Activated CD8-positive, alpha-beta memory T cell treated with anti-CD3 and anti-CD28 coated beads, Interleukin-2, amount 50 U/mL, for 48 hours (primary cell): ENCODE results near the gene HCFC2.
"Not testable (repeated sequence)": the region's sequence is repeated elsewhere in the genome, so short reads cannot be mapped to it uniquely, and the experiment has no call there.

Experiments used
- DNase-seq: peaks from one replicate; pipeline ENCODE4 v3.0.0-alpha.2; 2020

Gene HCFC2

GRCh38 chr12:104058802-104059201, 5.5 kb upstream of the HCFC2 start:
- DNase-seq, result no peak

- DNase-seq, result no peak
Observed at GRCh38 chr12:104059963-104060362, 4.4 kb upstream of the HCFC2 start.

GRCh38 chr12:104060791-104061190, 3.5 kb upstream of the HCFC2 start:
- no peak for DNase-seq

DNA sequence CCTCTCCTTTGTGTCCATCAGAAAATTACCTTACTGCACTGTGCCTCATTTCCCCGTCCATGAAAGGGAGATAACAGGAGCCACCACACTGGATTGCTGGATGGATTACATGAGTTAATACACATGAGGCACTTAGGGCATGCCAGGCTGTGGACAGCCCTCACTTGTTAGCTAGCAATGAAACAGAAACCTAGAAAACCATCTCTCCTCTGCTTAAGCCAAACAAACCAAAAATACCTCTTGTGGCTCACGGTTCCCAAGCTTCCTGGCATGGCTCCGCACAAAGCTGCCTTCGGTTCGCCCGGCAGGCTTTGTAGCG, 660 bp upstream of the HCFC2 start:
- no peak for DNase-seq

- DNase-seq, result peak; percentile 55
Observed at GRCh38 chr12:104064842-104065427, 604 bp downstream of the HCFC2 start.

DNA sequence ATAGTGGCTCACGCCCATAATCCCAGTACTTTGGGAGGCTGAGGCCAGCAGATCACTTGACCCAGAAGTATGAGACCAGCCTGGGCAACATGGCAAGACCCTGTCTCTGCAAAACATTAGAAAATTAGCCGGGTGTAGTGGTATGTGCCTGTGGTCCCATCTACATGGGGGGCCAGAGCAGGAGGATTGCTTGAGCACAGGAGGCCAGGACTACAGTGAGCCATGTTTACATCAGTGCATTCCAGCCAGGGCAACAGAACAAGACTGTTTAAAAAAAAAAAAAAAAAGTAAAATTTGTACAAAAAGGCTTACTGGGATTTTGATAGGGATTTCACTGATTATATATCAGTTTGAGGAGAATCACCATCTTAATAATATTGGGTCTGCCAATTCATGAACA, 7.8 kb downstream of the HCFC2 start:
- no peak for DNase-seq

GRCh38 chr12:104073699-104074098, 9.4 kb downstream of the HCFC2 start:
- no peak for DNase-seq

DNA sequence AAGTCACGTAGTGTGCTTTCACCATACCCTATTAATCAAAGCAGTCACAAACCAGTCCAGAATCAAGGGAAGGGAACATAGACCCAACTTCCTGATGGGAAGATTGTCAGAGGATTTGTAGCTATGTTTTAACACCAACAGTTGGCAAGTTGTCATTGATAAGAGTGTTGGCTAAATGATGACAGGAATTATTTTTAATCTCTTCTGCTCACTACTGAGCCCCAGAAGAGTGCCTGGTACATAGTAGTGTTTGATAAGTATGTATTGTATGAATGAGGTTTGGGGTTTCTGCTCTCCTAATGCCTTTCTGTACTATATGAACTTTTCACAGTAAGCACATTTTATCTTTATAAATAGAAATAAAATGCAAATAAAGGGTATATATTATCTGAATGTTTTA, 14.7 kb downstream of the HCFC2 start:
- no peak for DNase-seq

GRCh38 chr12:104080764-104081163, 16.4 kb downstream of the HCFC2 start:
- no peak for DNase-seq

DNA sequence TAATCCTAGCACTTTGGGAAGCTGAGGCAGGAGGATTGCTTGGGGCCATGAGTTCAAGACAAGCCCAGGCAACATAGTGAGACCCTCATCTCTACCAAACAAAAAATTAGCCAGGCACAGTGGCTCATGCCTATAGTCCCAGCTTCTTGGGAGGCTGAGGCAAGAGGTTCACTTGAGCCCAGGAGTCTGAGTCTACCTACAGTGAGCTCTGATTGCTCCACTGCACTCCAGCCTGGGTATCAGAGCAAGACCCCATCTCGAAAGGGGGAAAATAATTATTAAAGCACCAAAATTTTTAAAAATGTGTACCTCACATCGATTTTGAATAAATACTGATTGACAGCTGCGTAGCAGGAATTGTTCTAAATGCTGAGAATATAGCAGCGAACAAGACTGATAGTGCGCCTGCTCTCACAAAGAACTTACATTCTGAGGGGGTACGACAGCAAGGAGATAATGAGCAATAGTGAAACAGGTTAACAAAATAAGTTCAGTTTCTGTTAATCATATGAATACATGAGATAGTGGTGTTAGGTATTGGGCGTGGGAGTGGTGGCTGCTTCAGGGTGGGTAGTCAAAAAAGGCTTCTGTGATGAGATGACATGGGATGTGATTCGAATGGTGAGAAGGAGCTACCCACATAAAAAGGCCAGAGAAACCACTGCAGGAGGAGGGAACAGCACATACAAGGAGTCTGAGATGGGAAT, 19.6 kb downstream of the HCFC2 start:
- DNase-seq, result peak; percentile 56

GRCh38 chr12:104090685-104091084, 26.4 kb downstream of the HCFC2 start:
- DNase-seq, result no peak

GRCh38 chr12:104091136-104091535, 26.8 kb downstream of the HCFC2 start:
- no peak for DNase-seq

DNA sequence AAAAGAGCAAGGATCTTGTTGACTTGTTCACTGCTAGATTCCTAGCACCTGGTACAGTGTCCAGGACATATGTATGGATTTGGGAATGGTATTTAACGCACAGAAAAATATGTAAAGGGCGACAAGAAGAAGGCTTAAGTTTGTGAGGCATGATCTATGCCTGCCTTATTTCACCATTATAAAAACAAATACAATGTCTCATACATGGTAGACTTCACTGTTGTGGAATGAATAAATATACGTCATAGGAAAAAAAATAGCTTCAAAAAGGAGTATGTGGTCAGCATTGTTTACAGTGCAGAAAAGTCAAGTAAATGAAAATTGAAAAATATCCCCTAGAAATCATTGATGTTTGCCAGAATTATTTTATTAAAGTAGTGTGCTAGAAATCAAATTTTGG, 30.0 kb downstream of the HCFC2 start:
- no peak for DNase-seq

DNA sequence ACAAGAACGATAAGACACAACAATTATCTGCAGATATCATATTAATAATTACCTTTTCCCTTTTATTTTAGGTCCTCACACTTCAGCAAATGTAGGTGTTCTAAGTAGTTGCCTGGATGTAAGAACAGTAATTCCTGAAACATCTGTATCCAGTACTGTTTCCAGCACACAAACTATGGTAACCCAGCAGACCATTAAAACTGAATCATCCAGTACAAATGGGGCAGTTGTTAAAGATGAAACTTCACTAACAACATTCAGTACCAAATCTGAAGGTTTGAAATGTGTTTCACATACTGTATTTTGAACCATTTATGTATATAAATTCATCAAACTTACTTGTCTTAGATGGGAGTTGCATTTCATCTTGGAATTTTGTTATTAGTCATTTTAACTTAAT, 31.0 kb downstream of the HCFC2 start:
- DNase-seq, result no peak

- DNase-seq, result no peak
Observed at GRCh38 chr12:104097954-104098353, 33.6 kb downstream of the HCFC2 start.

- no peak for DNase-seq
Observed at GRCh38 chr12:104105461-104105860, 41.1 kb downstream of the HCFC2 start.

GRCh38 chr12:104106965-104107364, 42.6 kb downstream of the HCFC2 start:
- no peak for DNase-seq

DNA sequence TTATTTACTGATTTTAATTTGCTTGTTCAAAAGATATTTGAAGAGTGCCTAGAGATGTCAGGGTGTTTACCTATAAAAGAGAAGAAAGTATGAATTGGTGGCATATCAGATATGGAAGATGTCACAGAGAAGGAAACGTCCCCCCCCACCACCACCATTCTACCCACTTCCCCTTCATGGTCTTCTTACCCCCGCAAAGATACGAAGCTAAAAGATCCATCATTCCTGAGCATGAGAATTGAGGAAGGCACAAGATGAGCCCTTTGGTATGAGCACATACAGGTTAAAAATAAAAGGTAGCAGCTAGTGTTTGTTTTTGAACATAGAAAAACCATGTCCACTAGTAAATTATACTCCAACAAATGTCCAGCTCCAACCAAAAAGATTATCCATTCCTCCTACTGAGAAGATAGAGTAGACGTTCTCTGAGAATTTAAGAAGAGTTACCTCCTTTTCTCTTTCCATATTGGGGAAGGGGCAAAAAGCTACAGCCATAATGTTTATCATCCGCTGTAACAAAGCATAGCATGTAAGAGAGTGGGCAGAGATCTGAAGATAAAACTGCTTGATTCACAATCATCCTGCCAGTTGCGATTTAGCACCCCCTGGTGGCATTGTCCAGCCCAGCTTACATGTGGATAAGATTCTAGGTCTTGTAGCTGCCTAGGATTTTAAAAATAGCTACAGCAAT, 44.6 kb downstream of the HCFC2 start:
- DNase-seq, result peak; percentile 90

- DNase-seq, result no peak
Observed at GRCh38 chr12:104109446-104110271, 45.3 kb downstream of the HCFC2 start.

- not testable (repeated sequence) for DNase-seq
Observed at GRCh38 chr12:104114834-104115586, 50.7 kb downstream of the HCFC2 start.

DNA sequence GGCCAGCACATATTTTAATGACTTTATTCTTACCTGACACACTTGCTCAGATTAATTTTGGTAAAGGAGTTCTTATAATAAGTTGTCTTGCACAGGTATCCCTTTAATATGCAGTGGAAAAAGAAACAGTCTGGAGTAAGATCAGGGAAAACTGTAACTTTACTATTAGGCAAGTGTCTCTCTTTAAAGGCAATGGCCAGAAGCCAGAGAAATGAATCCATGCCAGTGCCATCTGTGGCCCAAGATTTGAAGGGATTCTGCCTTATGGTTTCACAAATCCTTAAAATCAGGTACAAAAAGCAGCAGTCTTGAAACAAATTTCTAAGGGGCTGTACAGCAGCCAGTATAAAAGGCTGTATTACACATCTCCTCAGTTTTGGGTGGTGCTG, 51.2 kb downstream of the HCFC2 start:
- DNase-seq, result no peak

- no peak for DNase-seq
Observed at GRCh38 chr12:104121001-104121400, 56.7 kb downstream of the HCFC2 start.

DNA sequence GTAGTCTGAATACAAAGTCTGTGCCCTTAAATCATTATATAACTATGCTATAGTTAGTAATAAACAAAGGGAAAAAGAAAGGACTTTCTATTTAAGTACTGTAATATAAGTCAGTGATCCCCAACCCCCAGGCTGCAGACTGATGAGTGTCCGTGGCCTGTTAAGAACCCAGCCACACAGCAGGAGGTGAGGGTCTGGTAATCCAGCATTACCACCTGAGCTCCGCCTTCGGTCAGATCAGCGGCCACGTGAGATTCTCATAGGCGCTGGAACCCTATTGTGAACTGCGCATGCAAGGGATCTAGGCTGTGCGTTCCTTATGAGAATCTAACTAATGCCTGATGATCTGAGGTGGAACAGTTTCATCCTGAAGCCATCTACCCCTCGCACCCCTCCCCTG, 58.0 kb downstream of the HCFC2 start:
- DNase-seq, result no peak
